DMS79 treated with DMSO at 0.1 percent for 48 hours (cell line): Measurements from ENCODE around the gene COL25A1.
"Not testable (repeated sequence)": the region's sequence is repeated elsewhere in the genome, so short reads cannot be mapped to it uniquely, and the experiment has no call there.

Experiments used
- DNase-seq: peaks from one replicate; lab custom pipeline; 2025; lab: John Stamatoyannopoulos, UW

The COL25A1 gene

DNA sequence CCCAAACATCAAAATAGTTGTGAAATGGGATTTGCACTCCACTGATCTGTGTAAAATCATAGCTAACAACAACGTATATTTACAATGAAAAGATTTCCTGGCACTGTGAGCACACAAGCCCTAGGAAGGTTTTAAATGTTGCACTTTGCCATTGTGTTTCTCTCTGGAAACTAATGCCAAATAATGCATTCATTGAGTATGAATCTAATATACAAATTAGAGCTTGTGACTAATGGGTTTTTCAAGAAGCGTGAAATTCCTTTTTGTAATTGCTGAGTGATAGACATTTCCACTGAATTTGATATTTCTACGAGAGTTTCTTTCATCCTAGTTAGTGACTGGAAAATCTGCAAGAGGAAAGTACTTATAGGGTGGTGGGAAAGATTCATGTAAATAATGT lies 135.9 kb downstream of the COL25A1 start:
- DNase-seq = no peak

DNA sequence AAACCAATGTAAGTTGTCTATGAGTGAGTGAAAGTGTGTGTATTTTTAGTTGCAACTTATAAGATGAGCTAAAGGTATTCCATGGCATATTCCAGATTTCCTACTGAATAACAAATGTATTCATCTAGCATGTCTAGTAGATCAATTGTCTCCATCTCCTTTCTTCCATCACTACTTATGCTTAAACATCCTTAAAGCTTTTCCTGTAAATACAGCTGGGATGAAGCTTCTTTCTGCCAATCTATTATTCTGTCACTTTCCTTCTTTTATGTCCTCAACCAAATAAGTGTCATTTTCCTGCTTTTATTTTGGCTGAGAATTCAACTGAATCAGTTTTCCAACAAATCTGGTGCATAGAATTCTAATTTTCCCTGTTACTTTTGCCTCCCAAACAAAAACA lies 136.3 kb downstream of the COL25A1 start:
- DNase-seq = no peak

DNA sequence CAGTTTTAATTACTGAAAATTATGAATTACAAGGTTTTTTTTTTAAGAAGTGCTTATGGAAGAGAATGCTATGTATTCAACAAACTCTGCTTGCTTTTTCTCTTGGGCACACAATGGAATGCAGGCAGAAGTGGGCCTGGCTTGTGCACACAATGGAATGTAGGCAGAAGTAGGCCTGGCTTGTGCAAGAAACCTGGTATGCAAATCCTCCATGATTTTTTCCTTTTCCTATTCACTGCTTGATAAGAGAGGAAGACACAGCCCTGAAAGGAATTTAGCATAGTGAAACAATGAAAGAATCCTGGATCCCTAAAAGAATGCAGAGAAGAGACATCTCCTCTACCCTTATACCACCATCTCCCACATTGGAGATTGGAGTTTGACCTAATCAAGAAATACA lies 138.4 kb downstream of the COL25A1 start:
- DNase-seq = no peak

DNA sequence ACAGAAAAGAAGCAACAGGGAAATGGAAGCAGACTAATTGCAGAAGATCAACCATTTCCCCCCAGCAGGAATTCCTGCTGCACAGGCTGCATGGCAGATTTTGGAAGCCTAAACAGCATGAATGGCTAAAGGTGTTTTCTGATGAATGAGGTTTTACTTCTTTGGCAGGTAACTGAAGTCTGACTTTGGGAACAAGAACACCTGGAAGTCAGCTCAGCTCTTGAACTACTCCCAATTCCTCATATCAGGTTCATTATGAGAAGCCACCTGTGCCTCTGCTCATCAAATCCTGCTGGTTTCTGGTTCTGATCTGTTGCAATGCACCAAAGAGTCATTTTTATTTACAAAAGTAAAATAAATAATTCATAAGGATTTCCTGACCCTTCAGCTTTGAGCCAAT lies 139.0 kb downstream of the COL25A1 start:
- DNase-seq = no peak

DNA sequence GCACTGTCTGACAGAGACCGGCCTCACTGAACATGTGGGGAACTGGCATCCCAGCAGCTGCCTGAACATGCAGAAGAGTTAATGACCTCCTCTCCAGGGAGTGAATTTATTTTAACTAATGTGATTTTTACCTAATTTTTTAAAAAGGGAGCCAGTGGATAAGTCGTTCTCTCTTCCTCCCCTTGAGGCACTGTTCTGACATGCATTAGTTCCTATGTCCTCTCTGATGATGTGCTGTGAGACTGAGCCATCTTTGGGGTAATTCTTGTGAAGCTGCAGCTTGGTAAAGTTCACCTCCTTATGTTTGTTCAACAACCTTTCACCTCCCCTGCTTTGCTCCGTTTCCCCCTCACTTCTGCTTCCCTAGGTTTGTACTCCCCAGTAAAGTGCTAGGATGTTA lies 139.7 kb downstream of the COL25A1 start:
- no peak for DNase-seq

DNA sequence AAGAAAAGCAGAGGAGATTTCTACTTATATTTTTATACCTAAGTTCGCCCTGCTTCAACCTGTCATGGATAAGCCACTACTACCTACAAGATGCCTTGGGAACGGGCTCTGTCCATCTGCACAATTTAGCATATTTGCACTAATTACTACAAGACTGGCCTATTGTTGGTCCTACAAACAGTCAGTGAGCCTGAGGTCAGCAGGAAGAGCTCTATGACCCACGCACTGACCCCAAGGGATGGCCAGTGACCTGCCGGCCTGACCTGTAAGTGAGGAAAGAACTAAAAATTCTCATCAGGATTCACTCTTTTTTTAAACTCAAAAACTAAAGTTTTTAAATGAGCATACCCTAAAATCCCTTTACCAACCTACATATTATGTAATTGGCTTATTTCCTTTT lies 142.0 kb downstream of the COL25A1 start:
- no peak for DNase-seq

DNA sequence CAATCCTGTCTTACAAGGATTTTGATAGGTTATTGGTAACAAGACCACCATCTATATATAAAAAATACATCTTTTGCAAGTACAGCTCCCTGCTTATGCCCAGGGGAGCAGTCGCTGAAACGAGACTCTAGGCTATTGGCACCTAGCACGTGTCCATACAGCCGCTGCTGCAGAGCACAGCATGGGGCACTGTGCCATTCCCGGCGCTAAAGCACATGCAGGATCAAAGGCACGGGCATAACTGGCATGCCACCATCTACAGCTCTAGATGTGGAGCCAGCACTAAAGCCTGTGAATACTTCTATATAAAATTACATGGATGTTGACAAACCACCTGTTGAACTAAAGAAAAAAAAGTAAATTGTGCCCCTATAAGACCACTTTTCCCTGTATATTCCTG lies 144.8 kb downstream of the COL25A1 start:
- DNase-seq = no peak

DNA sequence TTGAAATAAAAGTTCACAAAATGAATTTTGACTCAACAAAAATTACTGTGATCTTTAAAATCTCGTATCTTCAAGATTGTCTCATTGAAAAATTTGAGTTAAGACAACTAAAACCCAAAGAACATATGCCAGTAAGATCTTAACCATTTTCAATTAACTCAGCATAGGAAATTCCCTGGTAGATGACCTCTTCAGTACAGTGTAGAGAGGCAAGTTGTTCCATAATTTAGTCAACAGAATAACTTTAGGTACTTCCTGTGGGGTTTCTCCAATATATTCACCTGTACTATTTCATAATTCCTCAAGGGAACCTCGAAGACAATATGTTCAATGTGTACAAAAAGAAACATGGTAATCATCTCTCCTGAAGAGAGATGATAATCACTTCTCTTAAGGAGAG lies 145.3 kb downstream of the COL25A1 start:
- no peak for DNase-seq

DNA sequence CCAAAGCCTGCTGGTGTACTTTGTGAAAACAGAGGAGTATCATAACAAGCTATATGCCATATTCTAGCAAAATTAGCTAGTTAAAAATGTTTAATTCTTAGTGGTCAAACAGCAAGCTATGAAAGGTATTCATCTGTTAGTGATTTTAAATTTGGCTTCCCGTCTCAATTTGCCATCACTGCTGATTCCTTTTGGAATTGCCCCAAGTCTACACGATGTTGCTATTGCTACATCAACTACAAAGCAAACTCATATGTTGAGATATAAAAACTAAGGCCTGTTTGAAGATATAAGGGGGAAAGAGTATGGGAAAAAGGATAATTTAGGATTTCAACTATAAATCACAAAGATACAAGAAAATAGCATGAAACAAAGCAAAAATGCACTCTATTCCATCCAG lies 146.1 kb downstream of the COL25A1 start:
- DNase-seq = no peak

DNA sequence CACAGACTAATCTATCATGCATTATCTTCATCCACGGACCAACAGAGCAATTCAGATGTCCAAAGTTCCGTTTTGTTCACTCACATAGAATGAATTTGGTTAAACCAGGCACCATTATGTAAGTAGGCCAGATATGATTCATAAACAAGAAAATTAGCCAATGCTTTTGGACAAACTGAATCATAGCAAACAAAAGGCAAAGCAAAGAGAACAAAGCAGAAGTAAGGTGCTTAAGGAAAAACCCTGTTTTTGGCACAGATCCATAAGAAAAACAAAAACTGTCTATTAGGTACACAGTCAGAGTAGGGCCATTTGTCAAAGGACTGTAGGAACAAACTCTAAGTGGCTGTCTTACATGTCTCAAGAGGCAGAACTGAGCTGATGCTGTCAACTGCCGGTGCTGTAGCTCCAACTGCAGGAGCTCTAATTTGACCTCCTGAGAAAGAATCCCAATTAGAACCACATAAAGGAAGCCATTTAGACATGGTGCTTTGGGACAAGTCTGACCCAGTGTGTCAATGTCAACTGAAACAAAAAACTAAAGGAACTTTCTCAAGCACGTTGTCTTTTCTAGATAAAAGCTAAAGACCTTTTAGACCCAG lies 146.7 kb downstream of the COL25A1 start:
- no peak for DNase-seq

DNA sequence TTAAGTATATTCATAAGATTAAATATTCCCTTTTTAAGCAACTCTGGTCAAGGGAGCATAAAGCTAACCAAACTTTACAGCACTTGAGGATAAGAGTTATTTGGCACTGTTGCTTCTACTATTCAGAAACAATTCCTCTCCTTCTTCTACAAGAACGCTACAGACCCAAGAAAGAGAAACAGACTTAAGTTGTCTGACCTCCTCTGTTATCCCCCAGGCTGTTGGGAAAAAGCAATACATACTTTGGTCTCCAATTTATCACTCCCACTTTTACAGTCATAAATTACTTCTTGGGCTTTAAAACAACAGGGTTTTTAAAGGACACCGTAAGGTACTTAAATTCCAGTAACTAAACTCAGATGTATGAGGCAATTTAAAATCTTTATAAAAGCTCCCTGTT lies 147.4 kb downstream of the COL25A1 start:
- no peak for DNase-seq

DNA sequence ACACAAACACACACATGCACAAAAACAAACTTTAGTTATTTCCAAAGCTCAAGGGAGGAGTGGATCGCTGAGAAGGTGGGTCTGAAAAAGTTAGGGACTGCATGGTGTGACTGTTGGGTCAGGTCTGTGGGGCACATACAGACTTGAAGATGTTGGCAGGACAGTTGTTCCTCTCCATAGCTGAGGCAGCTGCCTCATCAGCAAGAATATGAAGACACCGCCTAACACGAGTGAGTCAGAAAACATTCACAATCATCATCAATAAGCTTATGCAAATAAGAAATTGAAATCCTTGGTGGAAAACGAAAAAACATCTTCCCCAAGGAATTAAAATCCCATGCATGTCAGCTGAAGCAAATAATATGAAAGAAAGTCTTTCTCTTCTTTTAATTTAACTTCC lies 148.0 kb downstream of the COL25A1 start:
- DNase-seq = no peak

DNA sequence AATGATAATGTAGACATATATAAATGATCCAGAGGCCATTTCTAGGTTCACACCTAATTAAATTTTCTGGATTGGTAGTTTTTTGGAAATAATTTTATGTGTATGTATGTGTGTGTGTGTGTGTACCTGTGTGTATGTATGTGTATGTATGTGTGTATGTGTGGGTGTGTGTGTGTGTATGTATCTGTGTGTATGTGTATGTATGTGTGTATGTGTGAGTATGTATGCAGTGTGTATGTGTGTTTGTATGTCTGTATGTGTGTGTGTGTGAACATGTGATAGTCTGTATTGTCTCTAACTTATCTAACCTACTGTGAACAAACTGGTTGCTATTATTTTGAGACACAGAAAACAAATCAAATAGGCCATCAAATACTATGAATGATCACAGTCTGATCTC lies 152.6 kb downstream of the COL25A1 start:
- DNase-seq = no peak

DNA sequence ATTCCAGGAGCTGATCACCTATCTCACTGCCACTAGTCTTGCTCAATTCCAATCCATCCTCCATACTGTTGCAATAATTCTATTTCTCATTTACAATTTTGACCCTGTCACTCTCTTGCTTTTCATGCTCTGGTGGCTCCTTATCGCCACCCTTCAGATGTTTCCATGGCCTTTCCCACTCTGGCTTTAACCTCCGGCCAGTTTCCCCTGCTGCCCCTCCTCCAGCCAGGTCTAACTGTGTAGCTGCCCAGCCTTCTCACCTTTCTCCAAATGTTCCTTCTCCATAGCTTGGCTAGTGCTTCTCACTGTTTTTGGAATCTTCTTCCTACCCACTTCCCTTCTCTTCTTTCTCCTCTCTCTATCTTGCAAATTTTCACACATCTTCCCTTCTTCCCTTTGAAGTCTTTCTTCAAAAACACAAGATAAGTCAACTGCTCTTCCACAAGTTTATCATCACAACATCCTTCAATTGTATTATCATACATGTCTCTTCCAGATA lies 153.8 kb downstream of the COL25A1 start:
- no peak for DNase-seq

DNA sequence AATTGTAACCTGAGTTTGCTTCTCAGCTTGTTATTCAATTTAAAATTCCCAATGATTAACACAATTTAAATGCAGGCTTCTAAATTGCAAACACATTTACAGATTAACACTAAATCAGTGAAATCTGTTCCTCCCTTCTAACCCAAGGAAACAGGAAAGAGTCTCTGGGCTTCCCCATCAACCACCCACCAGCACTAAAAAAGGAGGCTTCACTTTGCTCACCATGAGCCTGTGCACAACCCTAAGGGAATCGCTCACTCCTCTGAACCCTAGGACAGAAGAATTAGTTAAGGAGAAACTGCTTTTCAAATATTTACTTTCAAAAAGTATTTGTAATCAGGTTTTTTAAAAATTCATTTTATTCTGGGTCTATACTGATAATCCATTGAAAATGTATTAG lies 155.3 kb downstream of the COL25A1 start:
- no peak for DNase-seq

DNA sequence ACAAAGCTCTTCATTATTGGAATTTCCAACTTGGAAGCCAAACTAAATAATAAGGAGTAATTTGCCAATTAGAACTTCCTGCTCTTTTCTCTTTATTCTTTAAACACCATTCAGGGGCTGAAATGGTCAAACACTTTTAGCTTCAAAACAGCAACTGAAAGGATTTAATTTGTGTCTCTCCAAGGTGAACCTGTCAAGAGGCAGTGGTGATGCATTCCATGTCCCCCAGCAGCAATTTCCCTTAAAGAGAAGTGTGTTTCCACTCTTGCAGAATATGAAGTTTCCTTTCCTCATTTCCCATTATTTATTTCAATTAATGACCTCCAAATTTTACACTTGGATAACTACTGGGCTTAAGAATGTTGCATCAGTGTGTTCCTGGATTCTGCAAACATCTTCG lies 156.0 kb downstream of the COL25A1 start:
- no peak for DNase-seq

DNA sequence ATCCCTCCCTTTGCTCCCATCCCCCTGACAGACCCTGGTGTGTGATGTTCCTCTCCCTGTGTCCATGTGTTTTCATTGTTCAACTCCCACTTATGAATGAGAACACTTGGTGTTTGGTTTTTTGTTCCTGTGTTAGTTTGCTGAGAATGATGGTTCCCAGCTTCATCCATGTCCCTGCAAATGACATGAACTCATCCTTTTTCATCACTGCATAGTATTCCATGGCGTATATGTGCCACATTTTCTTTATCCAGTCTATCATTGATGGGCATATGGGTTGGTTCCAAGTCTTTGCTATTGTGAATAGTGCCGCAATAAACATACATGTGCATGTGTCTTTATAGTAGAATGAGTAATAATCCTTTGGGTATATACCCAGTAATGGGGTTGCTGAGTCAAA lies 164.3 kb downstream of the COL25A1 start:
- not testable (repeated sequence) for DNase-seq

DNA sequence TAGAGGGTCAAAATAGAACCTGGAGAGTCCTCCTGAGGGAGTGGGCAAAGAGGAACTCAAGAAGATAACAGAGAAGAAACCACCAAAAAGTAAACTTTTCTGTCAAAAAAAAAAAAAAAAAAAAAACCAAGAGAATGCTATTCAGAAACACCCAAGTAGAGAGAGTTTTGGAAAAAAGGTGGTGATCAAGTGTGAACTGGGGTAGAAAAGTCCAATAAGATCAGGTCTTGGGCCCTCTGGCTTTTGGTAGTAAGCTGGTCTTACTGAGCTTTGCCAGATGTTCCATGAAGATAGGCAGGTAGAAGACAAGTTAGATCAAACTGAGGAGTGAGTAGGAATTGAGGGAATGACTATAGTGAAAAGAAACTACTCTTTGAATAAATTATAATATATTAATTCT lies 167.5 kb downstream of the COL25A1 start:
- DNase-seq = no peak

DNA sequence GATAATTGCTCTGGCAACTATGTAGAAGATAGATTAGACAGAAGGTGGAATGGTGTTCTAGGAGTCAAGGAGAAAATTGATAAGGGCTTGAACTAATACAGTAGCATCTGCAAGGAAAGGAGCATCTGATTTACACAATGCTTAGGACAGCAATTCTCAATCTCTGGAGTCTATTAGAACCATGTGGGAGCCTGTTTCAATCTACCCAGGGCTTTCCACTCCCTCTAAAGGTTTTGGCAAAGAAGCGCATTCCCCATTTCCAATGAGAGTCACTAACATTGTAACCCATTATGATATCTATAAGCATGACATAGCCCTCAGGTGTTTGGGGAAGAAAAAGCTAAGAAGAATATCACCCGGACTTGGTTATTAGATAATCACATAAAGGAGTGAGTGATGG lies 168.2 kb downstream of the COL25A1 start:
- no peak for DNase-seq

DNA sequence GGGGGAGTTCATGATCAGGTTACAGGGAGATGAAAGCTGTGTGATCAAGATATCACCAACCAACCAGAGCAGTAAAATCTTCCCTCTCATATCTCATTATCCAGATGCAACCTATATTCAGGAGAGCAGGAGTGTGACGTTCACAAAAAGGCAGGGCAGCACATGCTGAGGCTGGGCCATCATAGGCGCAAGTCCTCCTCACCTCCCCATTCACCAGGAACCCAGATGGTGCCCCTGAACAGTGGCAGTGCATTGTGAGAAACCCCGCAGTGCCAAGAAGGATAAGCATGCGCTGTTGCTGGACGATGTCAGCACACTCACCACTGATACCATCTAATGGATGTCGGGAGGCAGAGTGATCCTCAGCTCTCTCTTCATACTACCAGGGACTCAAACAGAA lies 170.9 kb downstream of the COL25A1 start:
- no peak for DNase-seq

DNA sequence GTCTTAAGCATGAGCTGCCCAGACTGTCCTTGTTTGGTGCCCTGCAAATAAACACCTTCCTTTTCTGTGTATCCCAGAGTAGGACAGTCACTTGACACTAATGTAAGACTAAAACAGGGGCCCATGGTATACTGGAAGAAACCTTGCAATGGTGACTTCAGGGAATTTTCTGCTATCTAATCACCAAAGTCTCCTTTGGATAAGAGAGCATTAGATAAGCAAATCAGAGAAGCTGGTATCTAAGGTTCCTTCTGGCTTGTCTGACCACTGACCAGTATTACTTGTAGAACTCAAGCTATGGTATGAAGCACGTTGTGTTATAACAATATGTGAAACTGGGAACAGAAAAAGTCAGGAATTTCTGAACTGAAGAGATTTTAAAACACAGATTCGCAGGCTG lies 173.9 kb downstream of the COL25A1 start:
- no peak for DNase-seq

DNA sequence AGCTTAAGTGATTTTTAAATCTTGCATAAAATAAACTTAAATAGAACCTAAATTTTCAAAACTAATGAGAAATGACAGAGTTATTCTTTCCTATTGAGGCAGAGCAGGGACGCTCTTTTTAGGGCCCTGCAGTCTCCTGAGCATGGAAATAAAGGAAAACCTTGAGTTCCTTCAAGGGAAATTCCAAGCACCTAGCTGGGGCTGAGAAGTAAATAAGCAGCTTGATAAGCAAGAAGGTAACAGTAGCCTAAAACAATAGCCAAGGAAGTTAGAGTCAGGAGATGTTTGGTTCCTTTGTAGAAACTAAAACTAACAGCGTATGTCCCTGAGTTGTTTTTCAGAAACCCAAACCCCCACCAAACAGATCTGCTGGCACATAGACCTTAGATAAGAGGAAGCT lies 174.6 kb downstream of the COL25A1 start:
- no peak for DNase-seq

DNA sequence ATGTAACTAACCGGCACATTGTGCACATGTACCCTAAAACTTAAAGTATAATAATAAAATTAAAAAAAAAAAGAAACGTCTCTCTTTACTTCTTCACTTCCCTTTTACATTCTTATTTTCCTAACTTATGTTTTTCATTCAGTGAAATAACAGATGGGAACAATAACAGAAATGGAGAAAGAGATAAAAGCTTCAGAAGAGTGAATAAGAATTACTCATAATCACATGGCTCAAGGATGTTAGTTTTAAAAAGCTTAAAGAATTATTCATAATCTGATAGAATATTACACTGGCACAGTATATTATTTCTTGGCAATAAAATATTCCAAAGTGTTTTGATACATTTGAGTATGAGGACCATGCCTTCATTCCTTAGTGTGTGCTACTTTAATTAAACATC lies 175.6 kb downstream of the COL25A1 start:
- no peak for DNase-seq

DNA sequence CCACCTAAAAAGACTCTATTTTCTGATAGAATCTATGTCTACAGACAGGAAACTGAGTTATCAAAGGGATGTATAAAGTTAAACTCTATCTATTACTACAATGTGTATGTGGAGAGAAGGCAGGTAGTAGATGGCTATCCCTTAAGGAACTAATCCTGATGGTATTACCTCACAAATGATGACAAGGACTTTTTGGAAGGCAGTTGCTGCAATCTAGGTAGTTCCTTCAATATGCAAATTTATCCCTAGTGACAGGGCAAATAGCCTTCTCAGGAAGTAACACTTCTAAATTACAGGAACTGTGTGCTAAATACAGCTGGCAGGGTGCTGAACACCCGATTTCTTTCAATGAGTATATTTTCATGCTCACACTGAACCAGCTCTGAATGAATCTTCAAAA lies 177.4 kb downstream of the COL25A1 start:
- no peak for DNase-seq

DNA sequence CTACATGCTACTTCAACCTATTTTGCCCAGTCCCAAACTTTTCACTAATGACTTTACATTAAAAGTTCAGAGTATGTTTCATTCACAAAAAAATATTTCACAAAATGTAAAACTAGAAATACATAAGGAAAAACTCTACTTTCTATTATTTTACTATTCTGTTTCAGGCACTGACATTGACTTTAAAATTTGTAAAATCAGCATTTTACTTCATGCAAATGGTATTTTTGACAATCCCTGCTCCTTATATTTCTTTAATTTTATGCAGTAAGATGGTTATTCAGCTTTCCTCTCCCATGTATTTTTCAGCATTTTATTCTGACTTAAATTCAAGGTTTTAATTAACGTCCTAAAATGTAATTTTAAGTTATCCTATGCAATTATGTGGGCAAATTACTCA lies 178.5 kb downstream of the COL25A1 start:
- no peak for DNase-seq
